ENCODE data around the gene PRKG1. TPM values are rescaled to one million over a fixed set of nuclear protein-coding genes. Genes with fewer than 3 reads are reported as not detected.

Gene PRKG1
- total RNA-seq, 6 experiments from 2014 or later: 1.1 to 2.0 (median 1.3) TPM

GRCh38 chr10:52332815-52333214, 1258.5 kb downstream of the PRKG1 start:
- intact Hi-C loops (cut with DNase I): no loop called here
- Histone ChIP-seq H3K4me1 (no peaks in the 10 kb centered on the region), H3K27me3 (no peaks in the 10 kb centered on the region), H3K36me3 (no peaks in the 10 kb centered on the region), H3K9me3 (no peaks in the 10 kb centered on the region), H3K27ac (no peak overlapping the region), H3K4me3 (no peak overlapping the region)
- ATAC-seq (no peak), DNase-seq (no peak)
- 55% methylated on average over 5 of the region's 5 CpGs for WGBS (ENCODE audit: insufficient coverage, low coverage, low lambda C conversion rate, missing lambda C conversion rate)
- TF ChIP-seq CTCF (IDR thresholded peaks at IDR 0.05): no peak
- no peak for TF ChIP-seq POLR2A (IDR thresholded peaks at IDR 0.05)

- H3K4me3 ChIP-seq: no peak overlapping the region
- ATAC-seq: no peak
These were observed 1260.3 kb downstream of the PRKG1 start for GRCh38 chr10:52334595-52334994.

GRCh38 chr10:52335665-52336064, 1261.4 kb downstream of the PRKG1 start:
- H3K27ac ChIP-seq: no peak overlapping the region
- TF ChIP-seq CTCF (IDR thresholded peaks at IDR 0.05) (no peak), POLR2A (IDR thresholded peaks at IDR 0.05) (no peak)
- WGBS (ENCODE audit: insufficient coverage, low coverage, low lambda C conversion rate, missing lambda C conversion rate): 36% methylated on average over 1 of the region's 1 CpG
- H3K9me3 ChIP-seq: no peaks in the 10 kb centered on the region
- DNase-seq (no peak), ATAC-seq (no peak)
- intact Hi-C loops (cut with DNase I): no loop called here
- H3K27me3 ChIP-seq: no peaks in the 10 kb centered on the region
- H3K4me3 ChIP-seq: no peak overlapping the region
- no peaks in the 10 kb centered on the region for H3K36me3 ChIP-seq
- no peaks in the 10 kb centered on the region for H3K4me1 ChIP-seq

More at GRCh38 chr10:52334595-52334994, 1260.3 kb downstream of the PRKG1 start:
- Histone ChIP-seq H3K9me3 (no peaks in the 10 kb centered on the region), H3K36me3 (no peaks in the 10 kb centered on the region), H3K27me3 (no peaks in the 10 kb centered on the region), H3K27ac (no peak overlapping the region), H3K4me1 (no peaks in the 10 kb centered on the region)
- TF ChIP-seq POLR2A (IDR thresholded peaks at IDR 0.05) (no peak), CTCF (IDR thresholded peaks at IDR 0.05) (no peak)
- DNase-seq: no peak
- WGBS (ENCODE audit: insufficient coverage, low coverage, low lambda C conversion rate, missing lambda C conversion rate): 56% methylated on average over 1 of the region's 1 CpG
- intact Hi-C loops (cut with DNase I): no loop called here

- no peaks in the 10 kb centered on the region for H3K36me3 ChIP-seq
- TF ChIP-seq POLR2A (IDR thresholded peaks at IDR 0.05): no peak
- TF ChIP-seq CTCF (IDR thresholded peaks at IDR 0.05): no peak
- H3K9me3 ChIP-seq: no peaks in the 10 kb centered on the region
- WGBS (ENCODE audit: insufficient coverage, low coverage, low lambda C conversion rate, missing lambda C conversion rate): 27% methylated on average over 1 of the region's 1 CpG
- intact Hi-C loops (cut with DNase I): no loop called here
- DNase-seq (no peak), ATAC-seq (no peak)
- no peaks in the 10 kb centered on the region for H3K27me3 ChIP-seq
- H3K4me3 ChIP-seq: no peak overlapping the region
- H3K4me1 ChIP-seq: no peaks in the 10 kb centered on the region
- no peak overlapping the region for H3K27ac ChIP-seq
These were observed 1262.9 kb downstream of the PRKG1 start for GRCh38 chr10:52337225-52337624.

GRCh38 chr10:52343439-52343838, 1269.2 kb downstream of the PRKG1 start:
- Histone ChIP-seq H3K27me3 (no peaks in the 10 kb centered on the region), H3K4me3 (no peak overlapping the region), H3K27ac (no peak overlapping the region), H3K36me3 (no peaks in the 10 kb centered on the region), H3K9me3 (no peaks in the 10 kb centered on the region), H3K4me1 (no peaks in the 10 kb centered on the region)
- no peak for ATAC-seq
- intact Hi-C loops (cut with DNase I): no loop called here
- WGBS (ENCODE audit: insufficient coverage, low coverage, low lambda C conversion rate, missing lambda C conversion rate): 19% methylated on average over 4 of the region's 4 CpGs
- TF ChIP-seq CTCF (IDR thresholded peaks at IDR 0.05) (no peak), POLR2A (IDR thresholded peaks at IDR 0.05) (no peak)
- no peak for DNase-seq
